HG02938 (cell line): Measurements from ENCODE around the gene OSTF1.

Experiments
- ATAC-seq: cut with Tn5 transposase; IDR thresholded peaks from one replicate; pipeline ENCODE4 v1.9.1; 2021; ENCODE audit warnings: mild to moderate bottlenecking, moderate library complexity; ENCODE audit not compliant: unreplicated experiment

OSTF1 gene

DNA sequence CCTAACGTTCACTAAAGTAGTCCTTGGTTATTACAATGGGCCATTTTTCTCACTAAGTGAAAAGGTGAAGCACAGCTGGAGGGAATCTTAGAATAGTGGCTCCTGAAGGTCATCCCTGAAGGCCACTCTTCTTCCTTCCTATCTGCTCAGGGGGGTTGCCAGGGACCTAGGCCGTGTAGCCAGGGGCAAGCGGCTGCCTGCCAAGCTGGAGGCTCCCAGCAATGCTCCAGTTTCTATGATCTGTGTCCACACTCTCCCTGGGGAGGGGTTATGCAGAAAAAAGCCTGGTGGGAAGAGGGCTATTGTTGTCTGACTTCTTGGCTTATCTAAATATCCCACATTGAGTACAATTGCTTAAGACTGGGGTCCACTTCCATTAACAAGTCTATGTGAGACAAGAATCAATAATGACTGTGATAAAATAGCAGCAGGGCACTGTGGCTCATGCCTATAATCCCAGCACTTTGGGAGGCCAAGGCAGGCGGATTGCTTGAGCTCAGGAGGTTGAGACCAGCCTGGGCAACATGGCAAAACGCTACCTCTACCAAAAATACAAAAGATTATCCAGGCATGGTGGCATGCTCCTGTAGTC lies 4.1 kb upstream of the OSTF1 start:
- no peak for ATAC-seq

DNA sequence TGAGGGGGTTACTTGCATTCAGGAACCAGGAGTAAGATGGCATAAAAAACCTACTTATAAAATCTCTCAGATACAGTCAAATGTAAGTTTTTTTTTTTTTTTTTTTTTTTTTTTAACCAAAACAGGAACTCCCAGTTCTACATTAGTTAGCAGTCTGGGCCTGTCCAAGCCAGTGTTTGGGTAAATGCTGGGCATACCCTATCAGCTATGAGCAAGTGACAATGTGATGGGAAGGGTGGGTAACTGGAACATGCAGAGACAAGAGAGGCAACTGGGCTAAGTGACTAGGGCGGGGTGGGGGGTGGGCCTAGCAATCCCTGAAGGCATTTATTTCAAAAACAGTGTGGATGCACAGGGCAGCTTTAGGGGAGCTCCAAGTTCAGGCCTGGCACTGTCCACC lies 2.7 kb upstream of the OSTF1 start:
- ATAC-seq = no peak

GRCh38 chr9:75086541-75087288 lies 1.6 kb upstream of the OSTF1 start:
- no peak for ATAC-seq

DNA sequence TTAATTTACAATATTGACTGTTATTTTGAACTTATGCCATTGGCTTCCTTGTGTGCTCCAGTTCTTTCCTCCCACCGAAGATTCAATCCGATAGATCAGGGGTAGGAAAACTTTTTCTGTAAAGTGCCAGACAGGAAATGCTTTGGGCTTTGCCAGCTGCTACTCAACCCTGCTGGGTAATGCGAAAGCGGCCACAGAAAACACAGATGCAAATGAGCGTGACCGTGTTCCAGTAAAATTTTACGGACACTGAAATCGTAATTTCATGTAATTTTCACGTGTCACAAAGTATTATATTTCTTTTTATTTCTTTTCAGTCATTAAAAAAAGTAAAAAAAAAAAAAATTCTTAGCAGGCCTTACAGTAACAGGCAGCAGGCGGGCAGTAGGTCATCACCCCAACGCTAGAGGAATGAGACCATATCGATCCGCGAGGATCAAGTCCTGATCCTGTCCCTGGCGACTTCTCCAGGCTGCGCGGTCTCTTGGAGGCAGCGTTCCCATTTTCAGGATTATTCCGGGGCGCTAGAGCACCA lies 958 bp upstream of the OSTF1 start:
- peak; percentile 30 for ATAC-seq

DNA sequence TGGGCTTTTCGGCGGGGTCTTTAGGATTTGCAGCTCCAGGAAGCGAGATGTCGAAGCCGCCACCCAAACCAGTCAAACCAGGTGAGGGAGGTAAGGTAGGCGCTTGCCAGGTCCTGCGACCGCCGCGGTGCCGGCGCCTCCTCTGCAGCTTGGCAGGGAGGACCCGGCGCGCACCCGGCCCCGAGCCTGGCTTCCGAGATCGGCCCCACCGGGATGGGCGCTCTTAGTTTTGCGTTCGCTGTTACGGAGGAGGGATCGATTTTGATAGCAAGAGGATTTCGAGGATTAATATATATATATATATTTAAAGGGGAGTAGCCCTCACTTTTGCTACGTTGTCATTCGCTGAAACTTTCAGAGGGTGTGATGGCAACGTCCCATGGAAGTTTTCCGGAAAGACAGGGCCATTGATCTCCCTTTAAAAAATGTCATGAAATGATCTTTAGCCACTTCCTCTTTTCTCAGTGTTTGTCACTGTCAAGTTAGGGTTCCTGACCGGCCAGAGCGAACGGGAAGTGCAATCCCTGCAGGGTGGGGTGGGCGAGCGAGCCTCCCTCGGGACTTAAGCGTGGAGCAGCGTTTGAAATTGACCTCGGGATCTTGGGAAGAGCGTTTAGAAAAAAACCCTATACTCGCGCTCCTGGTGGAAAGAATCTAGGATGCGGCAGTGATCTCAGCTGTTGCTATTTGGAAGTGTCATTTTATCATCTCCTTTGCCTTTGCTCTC lies 495 bp downstream of the OSTF1 start:
- ATAC-seq = peak; percentile 42

- ATAC-seq = no peak
Measured at GRCh38 chr9:75089373-75089766, 1.1 kb downstream of the OSTF1 start.

DNA sequence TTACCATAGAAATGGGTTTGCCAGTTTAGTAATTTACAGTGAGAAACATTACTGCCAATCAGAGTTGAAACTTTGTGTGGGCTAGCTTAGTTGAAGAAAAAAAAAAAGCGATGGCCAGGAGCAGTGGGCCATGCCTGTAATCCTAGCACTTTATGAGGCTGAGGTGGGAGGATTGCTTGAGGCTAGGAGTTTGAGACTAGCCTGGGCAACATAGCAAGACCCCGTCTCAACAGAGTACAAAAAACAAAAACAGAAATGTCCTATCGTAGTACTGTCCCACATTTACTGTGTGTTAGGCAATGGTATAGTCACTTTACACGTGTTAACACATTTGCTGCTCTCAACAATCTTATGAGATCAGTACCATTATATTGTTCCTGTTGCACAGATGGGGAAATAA lies 2.3 kb downstream of the OSTF1 start:
- no peak for ATAC-seq

DNA sequence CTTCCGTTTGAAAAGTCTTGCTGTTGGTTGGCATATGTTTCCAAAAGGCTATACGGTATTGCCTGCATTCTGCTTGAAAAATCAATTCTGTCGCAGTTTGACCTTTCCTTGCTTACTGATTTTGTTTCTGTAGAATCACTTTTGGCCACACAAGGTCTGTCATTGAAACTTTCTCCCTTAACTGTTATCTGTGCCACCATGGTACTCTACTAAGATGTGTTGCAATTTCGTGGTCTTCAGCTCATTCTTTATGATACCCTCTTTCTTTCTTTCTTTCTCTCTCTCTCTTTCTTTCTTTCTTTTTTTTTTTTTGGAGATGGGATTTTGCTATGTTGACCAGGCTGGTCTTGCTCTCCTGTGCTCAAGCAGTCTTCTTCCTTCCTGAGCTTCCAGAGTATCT lies 4.5 kb downstream of the OSTF1 start:
- no peak for ATAC-seq

DNA sequence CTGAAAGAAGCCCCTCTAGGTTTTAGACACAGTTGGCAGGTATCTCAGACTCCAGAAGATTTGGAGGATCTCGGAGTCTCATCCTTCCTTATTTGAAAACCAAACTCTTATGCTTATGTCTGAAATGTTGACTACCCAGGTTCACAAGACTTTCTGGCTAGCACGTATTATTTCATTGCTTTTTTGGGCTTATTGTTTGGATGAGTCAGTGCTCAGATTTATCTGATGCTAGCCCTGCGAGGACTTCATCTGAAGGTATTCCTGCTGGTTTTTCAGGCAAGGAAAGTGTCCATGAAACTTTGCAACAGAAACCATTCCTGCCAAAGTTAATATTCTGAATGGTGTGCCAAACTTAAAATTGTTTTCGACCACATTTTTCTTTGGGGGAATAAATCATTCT lies 8.5 kb downstream of the OSTF1 start:
- no peak for ATAC-seq

- ATAC-seq = no peak
Measured at GRCh38 chr9:75101004-75101588, 12.8 kb downstream of the OSTF1 start.

- ATAC-seq = no peak
Measured at GRCh38 chr9:75102177-75102790, 14.0 kb downstream of the OSTF1 start.

DNA sequence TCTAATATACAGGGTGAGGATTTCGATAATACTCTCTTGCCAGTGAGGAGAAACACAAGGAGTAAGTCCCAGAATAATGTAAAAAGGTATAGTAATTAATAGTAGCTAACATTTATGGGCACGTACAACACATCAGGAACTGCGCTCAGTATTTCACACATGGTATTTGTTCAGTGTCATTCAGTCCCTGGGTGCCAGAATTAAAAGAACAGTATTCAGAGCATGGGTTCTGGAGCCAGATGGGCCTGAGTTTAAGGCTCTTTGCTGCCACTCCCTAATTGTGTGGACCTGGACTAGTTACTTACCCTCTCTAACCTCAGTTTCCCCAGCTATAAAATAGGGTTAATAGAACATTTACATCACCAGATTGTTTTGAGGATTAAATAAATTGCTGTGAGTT lies 16.3 kb downstream of the OSTF1 start:
- no peak for ATAC-seq

GRCh38 chr9:75105019-75105540 lies 16.8 kb downstream of the OSTF1 start:
- ATAC-seq = no peak

DNA sequence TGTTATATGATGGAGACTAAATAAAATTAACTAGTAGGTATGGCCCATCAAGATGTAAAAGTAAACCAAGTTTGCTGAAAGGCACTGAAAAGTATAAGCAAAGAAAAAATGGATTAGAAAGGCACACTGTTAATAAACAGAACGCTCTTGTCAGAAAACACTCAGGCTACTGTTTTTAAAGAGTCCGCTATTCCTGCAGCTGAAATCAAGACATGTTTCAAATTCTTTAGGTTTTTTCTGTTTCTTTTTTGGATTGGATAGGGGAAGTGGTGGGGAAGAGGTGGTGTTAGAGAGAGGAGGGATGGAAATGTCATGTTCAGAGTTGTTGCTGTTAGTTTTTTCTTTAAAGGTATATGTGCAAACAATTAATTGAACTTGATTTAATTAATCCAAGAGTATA lies 17.5 kb downstream of the OSTF1 start:
- no peak for ATAC-seq

GRCh38 chr9:75106857-75107256 lies 18.5 kb downstream of the OSTF1 start:
- no peak for ATAC-seq

- ATAC-seq = no peak
Measured at GRCh38 chr9:75108571-75108970, 20.3 kb downstream of the OSTF1 start.

DNA sequence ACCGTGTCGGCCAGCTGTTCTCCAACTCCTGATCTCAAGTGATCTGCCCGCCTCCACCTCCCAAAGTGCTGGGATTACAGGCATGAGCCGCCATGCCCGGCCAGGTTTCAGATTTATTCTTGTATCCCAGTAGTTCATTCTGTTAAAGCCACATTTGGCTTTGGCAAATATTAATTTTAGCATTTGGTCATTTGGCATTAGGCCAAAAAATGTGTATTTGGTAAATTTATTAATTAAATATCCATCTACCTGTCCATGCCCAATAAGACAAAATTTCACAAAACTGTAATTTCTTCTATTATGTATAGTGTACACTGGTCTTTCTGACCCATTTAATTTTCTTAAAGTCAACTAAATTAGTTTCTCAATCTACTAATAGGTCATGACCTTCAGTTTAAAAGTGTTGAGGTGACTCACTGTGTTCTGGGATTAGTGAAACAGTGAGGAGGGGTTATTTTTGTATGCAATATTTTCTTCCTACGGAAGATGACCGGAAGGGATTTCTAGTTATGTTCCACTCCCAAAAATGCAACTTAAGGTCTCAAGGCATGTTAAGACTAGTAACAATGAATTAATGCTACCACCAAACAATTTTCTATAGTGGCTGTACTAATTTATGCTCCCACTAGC lies 21.0 kb downstream of the OSTF1 start:
- no peak for ATAC-seq

DNA sequence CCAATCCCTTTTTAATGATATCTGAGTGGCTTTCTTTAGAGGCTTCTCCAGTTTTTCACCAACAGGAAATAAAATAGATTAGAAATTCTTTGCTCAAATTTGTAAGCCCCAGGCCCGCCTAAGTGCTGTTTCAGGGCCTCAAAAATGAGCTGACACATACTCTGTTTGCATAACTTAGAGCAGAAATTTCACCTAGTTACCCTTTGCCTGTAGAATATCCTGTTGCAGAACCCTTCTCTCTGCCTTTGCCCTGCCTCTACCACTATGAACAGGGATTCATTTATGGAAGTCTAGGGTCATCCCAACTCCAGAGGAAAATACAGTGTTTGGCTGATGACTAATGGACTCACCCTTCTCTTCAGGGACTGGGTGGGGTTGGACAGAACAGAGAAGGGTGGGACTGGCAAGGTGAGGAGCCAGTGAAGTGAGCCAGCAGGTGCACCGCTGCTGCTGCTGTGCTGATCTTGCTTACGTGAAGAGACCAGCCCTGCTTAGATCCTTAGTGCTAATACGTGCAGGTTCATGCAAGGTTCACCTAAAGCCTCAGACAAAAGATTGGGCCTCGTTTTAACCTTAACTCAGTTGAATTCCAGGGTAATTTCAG lies 22.8 kb downstream of the OSTF1 start:
- ATAC-seq = no peak

DNA sequence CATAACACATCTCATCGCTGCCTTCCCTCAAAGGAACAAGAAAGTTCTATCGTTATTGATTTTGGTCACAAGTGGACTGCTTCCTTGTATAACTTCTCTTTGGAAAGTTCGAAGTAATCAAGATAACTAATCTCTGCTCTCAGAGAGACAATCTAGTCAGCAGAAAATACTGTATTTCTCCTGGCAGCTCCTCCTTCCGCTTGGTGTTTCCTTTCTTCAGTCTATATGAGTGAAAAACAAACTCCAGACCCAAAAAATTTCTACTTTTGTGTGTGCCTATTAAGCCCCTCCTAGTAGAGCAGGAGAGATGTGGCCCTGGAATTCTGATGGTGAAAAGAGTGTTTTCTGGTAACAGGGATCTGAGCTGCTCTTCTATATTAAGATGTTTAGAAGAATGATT lies 24.5 kb downstream of the OSTF1 start:
- no peak for ATAC-seq

GRCh38 chr9:75116306-75116705 lies 28.0 kb downstream of the OSTF1 start:
- no peak for ATAC-seq
